VCaP (cell line): Measurements from ENCODE around the gene DDO.

Experiments
- H3K27ac ChIP-seq: fragments of 450-650 bp; 2 replicates; pipeline ENCODE4 v1.5.1; 2017
- CTCF ChIP-seq: fragments of 450-650 bp; conservative IDR thresholded peaks from 2 replicates; pipeline ENCODE4 v1.5.1; 2017; ENCODE audit warnings: mild to moderate bottlenecking, moderate library complexity

Gene DDO

GRCh38 chr6:110419028-110419739, 3.8 kb upstream of the DDO start:
- H3K27ac ChIP-seq: no peak overlapping the region
- no peak for TF ChIP-seq CTCF

GRCh38 chr6:110418594-110418993, 3.2 kb upstream of the DDO start:
- H3K27ac ChIP-seq: no peak overlapping the region
- TF ChIP-seq CTCF: no peak

- peak overlapping the region; percentile 21 for H3K27ac ChIP-seq
- TF ChIP-seq CTCF: no peak
These were observed 706 bp downstream of the DDO start for GRCh38 chr6:110414669-110415068.

GRCh38 chr6:110412360-110412759, 3.0 kb downstream of the DDO start:
- no peak for TF ChIP-seq CTCF
- no peak overlapping the region for H3K27ac ChIP-seq

- no peak overlapping the region for H3K27ac ChIP-seq
- no peak for TF ChIP-seq CTCF
These were observed 4.9 kb downstream of the DDO start for GRCh38 chr6:110410511-110410910.

GRCh38 chr6:110409794-110410193, 5.6 kb downstream of the DDO start:
- no peak for TF ChIP-seq CTCF
- H3K27ac ChIP-seq: no peak overlapping the region

- no peak for TF ChIP-seq CTCF
These were observed 6.5 kb downstream of the DDO start for GRCh38 chr6:110408901-110409300.

More at GRCh38 chr6:110408901-110409300, 6.5 kb downstream of the DDO start:
- H3K27ac ChIP-seq: no peak overlapping the region
